ENCODE measurements around the gene ZFAND3.

DNA sequence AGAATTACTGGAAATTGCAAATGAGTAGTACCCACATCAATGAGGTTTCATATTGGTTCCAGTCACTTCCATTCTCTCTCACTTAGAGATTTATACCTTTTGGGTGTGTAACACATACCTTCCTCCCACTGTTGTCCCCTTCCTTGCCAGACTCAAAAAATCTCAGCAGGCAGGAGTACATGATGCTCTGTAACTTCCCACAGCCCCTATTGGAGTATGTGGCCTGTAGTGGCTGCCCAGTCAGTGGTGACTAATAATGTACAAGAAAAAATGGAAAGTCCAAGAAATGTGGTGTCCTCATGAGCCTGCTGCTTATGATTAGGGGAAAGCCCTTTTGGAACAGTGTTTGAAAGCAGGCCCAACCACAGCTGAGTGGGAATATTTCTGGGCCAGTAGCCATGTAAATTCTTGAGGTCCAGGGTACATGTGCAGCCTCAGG lies 312.0 kb downstream of the ZFAND3 start:
- TF ChIP-seq, protein P1, sequence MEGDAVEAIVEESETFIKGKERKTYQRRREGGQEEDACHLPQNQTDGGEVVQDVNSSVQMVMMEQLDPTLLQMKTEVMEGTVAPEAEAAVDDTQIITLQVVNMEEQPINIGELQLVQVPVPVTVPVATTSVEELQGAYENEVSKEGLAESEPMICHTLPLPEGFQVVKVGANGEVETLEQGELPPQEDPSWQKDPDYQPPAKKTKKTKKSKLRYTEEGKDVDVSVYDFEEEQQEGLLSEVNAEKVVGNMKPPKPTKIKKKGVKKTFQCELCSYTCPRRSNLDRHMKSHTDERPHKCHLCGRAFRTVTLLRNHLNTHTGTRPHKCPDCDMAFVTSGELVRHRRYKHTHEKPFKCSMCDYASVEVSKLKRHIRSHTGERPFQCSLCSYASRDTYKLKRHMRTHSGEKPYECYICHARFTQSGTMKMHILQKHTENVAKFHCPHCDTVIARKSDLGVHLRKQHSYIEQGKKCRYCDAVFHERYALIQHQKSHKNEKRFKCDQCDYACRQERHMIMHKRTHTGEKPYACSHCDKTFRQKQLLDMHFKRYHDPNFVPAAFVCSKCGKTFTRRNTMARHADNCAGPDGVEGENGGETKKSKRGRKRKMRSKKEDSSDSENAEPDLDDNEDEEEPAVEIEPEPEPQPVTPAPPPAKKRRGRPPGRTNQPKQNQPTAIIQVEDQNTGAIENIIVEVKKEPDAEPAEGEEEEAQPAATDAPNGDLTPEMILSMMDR (IDR thresholded peaks at IDR 0.05) = no peak
- TF ChIP-seq POLR2A (IDR thresholded peaks at IDR 0.05) (no peak), EP300 (IDR thresholded peaks at IDR 0.05) (no peak), POLR2AphosphoS5 (IDR thresholded peaks at IDR 0.05) (peak in 1 of 3 donors; percentile 41)

Data from stomach (tissue), 4 donors.